Adrenal gland (tissue), 5 donors: ENCODE measurements around the gene BMP8A.

Source experiments
- POLR2A ChIP-seq, 2 donors: fragments of 450-650 bp; IDR thresholded peaks; one replicate each; pipeline ENCODE4 v1.6.1; 2017; ENCODE audit warnings: antibody characterized with exemption in 2 of 2, mild to moderate bottlenecking in 2 of 2, moderate library complexity in 1 of 2
- TF ChIP-seq, protein P1 (sequence below), 6 experiments: fragments of 450-650 bp in 4 of 6; fragments of 200-600 bp in 2 of 6; sonication (generic) in 1 of 6; IDR thresholded peaks; 1 replicate in 5 of 6; 2 replicates in 1 of 6; pipeline versions ENCODE4 v1.5.1 to v1.8.0; 2016 to 2021; ENCODE audit warnings: antibody characterized with exemption in 6 of 6, mild to moderate bottlenecking in 2 of 6, moderate library complexity in 1 of 6
- donor health status: DM: no; HTN: no; CAD: no.

GRCh38 chr1:39478126-39478915, 13.1 kb upstream of the BMP8A start:
- TF ChIP-seq, protein P1, sequence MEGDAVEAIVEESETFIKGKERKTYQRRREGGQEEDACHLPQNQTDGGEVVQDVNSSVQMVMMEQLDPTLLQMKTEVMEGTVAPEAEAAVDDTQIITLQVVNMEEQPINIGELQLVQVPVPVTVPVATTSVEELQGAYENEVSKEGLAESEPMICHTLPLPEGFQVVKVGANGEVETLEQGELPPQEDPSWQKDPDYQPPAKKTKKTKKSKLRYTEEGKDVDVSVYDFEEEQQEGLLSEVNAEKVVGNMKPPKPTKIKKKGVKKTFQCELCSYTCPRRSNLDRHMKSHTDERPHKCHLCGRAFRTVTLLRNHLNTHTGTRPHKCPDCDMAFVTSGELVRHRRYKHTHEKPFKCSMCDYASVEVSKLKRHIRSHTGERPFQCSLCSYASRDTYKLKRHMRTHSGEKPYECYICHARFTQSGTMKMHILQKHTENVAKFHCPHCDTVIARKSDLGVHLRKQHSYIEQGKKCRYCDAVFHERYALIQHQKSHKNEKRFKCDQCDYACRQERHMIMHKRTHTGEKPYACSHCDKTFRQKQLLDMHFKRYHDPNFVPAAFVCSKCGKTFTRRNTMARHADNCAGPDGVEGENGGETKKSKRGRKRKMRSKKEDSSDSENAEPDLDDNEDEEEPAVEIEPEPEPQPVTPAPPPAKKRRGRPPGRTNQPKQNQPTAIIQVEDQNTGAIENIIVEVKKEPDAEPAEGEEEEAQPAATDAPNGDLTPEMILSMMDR (IDR thresholded peaks at IDR 0.05) = no peak
- TF ChIP-seq POLR2A (IDR thresholded peaks at IDR 0.05) = no peak
